Measurements from ENCODE around the gene WWTR1.

- TF ChIP-seq REST (IDR thresholded peaks at IDR 0.05; ENCODE audit: insufficient read depth in 1 of 2, low read depth in 2 of 2, low read length in 2 of 2) (no peak), POLR2AphosphoS5 (IDR thresholded peaks at IDR 0.05; ENCODE audit: low read depth, low read length) (no peak), SIN3A (IDR thresholded peaks at IDR 0.05; ENCODE audit: borderline replicate concordance, insufficient read depth, low read length) (no peak)
These were observed 68.5 kb downstream of the WWTR1 start for GRCh38 chr3:149589332-149589731.

Measured in PFSK-1 (cell line).